NCI-H128 (cell line): ENCODE measurements around the gene DIO3.

Experiments
- DNase-seq: peaks from one replicate; lab custom pipeline; 2025; ENCODE audit not compliant: unreplicated experiment; lab: John Stamatoyannopoulos, UW

Gene DIO3

GRCh38 chr14:101579372-101580080 lies 18.2 kb downstream of the DIO3 start:
- DNase-seq = no peak

GRCh38 chr14:101581806-101582205 lies 20.5 kb downstream of the DIO3 start:
- DNase-seq = no peak

- no peak for DNase-seq
Observed at GRCh38 chr14:101582294-101582693, 21.0 kb downstream of the DIO3 start.

GRCh38 chr14:101583006-101583714 lies 21.9 kb downstream of the DIO3 start:
- DNase-seq = no peak

GRCh38 chr14:101583715-101584054 lies 22.4 kb downstream of the DIO3 start:
- DNase-seq = no peak

- DNase-seq = no peak
Observed at GRCh38 chr14:101584055-101584859, 23.0 kb downstream of the DIO3 start.

GRCh38 chr14:101585211-101585610 lies 23.9 kb downstream of the DIO3 start:
- DNase-seq = no peak

GRCh38 chr14:101586531-101587430 lies 25.5 kb downstream of the DIO3 start:
- DNase-seq = no peak

GRCh38 chr14:101587441-101587911 lies 26.2 kb downstream of the DIO3 start:
- no peak for DNase-seq

- no peak for DNase-seq
Observed at GRCh38 chr14:101588286-101588975, 27.1 kb downstream of the DIO3 start.

GRCh38 chr14:101588990-101589389 lies 27.7 kb downstream of the DIO3 start:
- DNase-seq = no peak

- no peak for DNase-seq
Observed at GRCh38 chr14:101589486-101590015, 28.3 kb downstream of the DIO3 start.

GRCh38 chr14:101590062-101590461 lies 28.8 kb downstream of the DIO3 start:
- no peak for DNase-seq

- DNase-seq = no peak
Observed at GRCh38 chr14:101590616-101591015, 29.3 kb downstream of the DIO3 start.

- no peak for DNase-seq
Observed at GRCh38 chr14:101591121-101591520, 29.8 kb downstream of the DIO3 start.

- no peak for DNase-seq
Observed at GRCh38 chr14:101591582-101591981, 30.3 kb downstream of the DIO3 start.

- DNase-seq = no peak
Observed at GRCh38 chr14:101593411-101594238, 32.3 kb downstream of the DIO3 start.

- DNase-seq = no peak
Observed at GRCh38 chr14:101594511-101595148, 33.3 kb downstream of the DIO3 start.

GRCh38 chr14:101595349-101595748 lies 34.1 kb downstream of the DIO3 start:
- no peak for DNase-seq
